ENCODE data around the gene G3BP1.
A peak's percentile ranks its signal among the peaks of the same experiment; 100 is the strongest.
"Not testable (repeated sequence)": the region's sequence is repeated elsewhere in the genome, so short reads cannot be mapped to it uniquely, and the experiment has no call there.

G3BP1 gene

DNA sequence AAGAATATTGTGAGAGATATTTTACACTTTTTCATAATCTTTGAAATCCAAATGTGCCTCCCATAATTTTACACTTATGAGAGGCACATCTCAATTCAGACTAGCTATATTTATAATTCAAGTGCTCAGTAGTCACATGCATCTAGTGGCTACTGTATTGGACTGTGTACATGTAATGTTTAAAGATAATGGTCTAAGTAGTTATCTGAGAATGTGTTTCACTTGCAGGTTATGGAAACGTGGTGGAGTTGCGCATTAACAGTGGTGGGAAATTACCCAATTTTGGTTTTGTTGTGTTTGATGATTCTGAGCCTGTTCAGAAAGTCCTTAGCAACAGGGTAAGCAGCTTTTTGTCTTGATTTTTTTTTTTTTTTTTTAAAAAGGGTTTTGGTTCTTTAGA, 28.8 kb downstream of the G3BP1 start:
- DNase-seq = no peak

DNA sequence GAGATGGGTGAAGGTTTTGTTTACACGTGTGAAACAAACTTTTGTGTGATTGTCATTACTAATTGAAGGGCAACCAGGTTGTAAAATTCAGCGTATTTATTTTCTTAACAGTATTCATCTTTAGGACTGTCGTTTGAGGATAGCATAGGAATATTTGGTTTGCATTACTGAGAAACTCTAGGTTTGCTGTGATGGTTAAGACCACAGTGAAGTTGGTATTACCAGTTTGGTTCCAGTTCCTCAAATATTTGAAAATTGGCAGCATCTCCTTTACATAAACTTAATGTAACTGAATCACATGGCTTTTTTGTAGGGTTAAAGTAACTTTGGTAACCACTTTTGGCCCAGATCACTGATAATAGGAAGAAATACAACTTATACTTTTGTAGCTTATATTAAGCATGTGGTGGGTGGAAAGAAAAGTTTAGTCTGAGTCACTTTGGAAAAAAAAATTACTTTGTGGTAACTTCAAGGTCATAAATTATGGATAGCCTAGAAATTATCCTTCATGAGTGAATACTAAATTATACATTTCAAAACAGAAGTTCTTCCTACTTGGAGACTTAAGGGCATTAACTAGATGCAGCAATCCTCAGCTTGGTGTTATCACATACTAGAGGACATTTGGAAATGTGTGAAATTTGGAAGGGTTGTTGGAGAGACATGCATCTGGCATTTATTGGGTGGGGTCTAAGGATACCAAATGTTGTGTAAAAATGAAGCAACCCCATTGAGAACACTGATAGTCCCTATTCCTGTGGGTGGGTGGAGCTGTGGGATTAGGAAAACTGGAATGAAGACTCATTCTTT, 33.9 kb downstream of the G3BP1 start:
- no peak for DNase-seq

DNA sequence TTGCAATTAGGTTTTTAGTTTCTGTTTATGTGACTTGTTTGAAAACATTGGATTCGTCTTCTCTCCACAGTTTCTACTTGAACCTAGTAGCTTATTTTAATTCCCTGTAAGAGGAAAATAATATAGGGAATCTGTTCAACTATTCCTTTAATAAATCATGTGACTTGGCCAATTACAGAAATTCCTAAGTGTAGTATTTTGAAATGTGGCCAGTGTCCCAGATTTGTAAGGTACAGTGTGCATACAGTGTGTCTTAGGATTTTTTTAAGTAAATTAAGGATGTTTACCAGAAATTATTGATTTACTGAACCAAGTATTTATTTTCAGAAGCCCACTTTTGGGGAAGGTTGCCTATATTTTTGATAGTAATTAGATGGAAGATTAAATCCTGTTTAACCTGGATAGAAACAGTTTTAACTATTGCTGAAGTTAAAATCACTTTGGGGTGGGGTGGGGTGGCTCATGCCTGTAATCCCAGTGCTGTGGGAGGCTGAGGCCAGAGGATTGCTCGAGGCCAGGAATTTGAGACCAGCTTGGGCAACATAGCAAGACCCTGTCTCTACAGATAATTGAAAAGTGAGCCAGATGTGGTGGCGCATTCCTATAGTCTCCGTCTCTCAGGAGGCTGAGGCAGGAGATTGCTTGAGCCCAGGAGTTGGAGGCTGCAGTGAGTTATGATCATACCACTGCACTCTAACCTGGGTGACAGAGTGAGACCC, 36.9 kb downstream of the G3BP1 start:
- DNase-seq = no peak

DNA sequence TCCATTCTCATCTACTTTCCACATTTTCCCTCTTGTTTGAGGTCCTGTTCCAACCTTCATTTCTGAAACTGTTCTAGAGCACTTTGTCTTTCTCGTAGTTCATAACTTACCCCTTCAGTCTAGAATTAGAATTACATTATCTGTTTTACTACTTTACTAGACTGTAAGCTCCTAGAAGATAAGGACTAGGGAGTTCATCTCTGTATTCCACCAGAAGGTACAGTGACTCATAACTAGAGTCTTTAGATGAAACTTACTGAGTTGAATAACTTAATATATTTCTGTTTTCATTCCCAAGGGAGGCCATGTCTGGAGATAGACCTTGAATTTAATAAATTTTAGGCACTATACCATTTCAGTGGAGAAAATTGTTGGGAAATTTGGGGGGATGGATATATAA, 38.7 kb downstream of the G3BP1 start:
- DNase-seq = no peak

DNA sequence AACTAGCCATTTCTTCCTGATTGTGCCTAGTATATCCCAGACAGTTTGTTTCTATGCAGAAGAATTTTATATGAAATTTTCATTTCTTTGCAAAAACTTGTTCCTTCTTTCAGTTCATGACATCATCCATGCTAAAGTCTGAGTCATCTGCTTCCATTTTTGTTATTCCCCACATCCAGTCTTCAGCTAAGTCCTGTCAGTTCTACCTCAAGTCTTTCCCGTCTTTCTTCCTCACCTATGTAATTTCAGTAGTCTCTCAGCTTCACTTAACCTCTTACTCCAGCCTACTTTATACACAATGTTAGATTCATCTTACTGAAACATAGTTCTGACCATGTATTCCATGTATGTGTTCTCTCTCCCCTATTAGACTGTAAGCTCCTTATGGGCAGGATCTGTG, 39.1 kb downstream of the G3BP1 start:
- DNase-seq = no peak

- DNase-seq = no peak
Observed at GRCh38 chr5:151811593-151812321, 40.0 kb downstream of the G3BP1 start.

DNA sequence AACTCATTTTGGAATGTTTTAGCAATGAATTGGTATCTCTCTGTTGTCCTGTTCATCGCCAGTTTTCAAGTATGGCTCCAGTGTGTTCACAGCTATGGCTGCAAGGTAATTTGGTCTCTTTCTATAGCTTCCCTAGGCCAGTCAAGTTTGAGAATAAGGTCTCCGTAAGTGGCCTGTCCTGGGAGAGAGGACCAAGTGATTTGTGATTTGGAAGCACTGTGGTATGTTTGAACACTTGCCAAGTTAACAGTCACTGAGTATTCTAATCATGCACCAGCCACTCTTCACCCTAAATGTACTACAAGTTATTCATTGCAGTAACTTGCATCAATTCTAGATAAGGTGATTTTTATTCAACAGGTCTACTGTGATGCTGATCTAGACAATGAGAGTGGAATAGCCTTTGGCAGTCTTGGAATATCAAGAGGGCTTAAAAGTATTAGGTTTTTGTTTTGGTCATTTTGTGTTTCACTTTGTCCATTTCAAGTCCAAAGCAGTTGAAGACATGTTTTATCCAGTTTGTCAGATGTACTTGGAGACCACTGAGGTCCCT, 41.1 kb downstream of the G3BP1 start:
- no peak for DNase-seq

- DNase-seq = no peak
Observed at GRCh38 chr5:151815051-151815450, 43.3 kb downstream of the G3BP1 start.

DNA sequence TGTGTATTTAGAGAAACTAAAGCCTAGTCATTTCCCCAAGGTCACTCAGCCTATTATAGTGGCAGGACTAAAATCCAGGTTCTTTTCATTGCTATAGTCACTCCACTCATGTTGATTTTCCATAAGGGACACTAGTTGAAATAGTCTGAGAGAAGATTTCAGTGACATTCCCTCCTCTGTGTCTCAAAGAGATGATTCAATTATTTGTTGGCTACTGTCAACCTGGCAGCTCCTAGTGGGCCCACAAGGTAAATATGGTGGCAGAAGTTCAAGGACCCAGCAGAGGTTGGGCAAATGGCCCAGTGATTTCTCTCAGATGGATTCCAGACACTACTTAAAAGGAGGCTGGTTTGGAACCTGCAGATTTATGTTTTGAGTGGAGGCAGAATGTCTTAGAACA, 48.1 kb downstream of the G3BP1 start:
- DNase-seq = no peak

- no peak for DNase-seq
Observed at GRCh38 chr5:151820271-151820670, 48.5 kb downstream of the G3BP1 start.

DNA sequence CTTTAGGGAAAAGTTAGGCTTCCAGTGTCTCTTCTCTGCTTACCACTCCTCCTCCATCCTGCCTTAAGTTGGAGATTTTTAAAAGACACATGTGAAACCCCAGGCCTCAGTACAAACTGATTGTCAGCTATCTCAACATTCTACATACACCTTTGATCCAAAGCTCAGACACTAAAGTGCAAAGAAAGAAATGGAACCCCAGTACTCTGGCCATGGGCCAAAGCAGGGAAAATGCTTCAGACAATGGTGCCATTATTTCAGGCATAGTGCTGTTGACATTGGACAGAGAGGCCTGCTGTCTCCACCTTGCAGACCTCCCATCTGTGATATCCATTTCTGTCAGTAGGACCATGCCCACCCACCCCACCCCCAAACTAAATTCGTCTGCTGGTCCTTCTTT, 49.1 kb downstream of the G3BP1 start:
- DNase-seq = no peak

DNA sequence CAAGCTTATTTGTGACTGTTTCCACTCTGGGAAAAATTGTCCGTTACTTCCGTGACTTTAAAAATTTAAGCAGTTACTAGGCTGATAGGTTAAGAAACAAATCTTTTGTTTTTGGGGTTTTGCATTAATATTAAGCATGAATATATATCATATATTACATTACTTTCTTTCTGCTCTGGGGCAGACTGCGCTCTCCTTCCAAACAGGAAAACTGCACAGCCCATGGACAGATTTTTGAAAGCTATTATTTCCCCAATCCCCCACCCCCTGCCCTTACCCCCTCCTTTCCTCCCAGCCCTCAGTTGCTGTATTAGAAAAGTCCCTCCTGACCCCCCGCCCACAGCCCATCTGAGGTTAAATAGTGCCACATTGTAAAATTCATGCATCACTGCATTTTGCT, 50.4 kb downstream of the G3BP1 start:
- no peak for DNase-seq

DNA sequence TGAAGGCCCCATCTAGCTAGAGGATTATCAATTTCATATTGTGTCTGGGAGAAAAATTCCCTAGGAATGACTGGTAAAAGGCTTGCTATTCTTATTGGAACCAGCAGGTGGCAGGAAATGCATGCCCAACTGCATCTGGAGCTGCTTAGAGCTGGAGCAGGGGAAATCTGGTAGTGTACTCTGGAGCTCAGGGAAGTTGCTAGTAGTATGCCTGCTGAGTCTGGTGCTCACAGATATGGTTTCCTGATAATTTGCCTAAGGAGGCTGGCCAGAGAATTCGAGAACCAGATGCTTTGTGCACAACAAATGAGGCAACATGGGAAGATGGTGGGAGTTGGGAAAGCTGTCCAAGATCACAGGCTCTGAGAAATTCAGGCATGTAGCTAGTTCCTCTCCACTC, 53.7 kb downstream of the G3BP1 start:
- DNase-seq = peak; percentile 2

DNA sequence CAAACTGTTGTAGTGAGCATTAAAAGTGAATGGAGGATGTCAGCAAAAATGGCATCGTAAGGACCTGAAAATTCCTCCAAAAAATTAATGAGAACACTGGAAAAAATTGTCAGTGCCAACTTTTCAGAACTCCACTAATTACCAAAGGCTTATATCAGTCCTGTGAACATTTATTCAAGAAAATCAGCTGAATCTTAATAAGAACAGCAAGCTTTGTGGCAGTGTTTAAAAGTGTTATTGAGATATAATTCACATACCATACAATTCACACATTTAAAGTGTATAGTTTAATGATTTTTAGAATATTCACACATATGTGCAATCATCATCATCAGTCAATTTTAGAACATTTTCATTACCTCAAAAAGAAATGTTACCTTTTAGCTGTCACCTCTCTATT, 57.6 kb downstream of the G3BP1 start:
- no peak for DNase-seq

GRCh38 chr5:151832843-151833242, 61.1 kb downstream of the G3BP1 start:
- not testable (repeated sequence) for DNase-seq

- DNase-seq = no peak
Observed at GRCh38 chr5:151846765-151847164, 75.0 kb downstream of the G3BP1 start.

- DNase-seq = no peak
Observed at GRCh38 chr5:151847871-151848270, 76.1 kb downstream of the G3BP1 start.

DNA sequence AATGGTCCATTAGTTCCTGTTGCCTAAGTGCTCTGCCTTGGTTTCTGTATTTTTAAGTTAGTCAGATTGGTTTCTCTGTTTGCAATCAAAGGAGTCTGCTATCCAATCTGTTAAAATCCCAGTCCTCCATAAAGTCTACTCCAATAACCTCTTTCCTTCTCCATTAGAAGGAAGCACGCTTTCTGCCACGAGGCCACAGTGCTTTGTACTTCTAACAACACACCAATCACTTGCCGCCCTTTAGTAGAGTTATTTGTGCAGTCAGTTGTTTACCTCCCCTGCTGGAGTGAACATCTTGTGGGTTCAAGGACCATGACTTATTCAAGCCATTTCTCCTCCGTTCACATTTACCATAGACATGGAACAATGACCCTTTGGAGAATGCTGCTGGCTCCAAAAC, 83.9 kb downstream of the G3BP1 start:
- DNase-seq = no peak

- DNase-seq = no peak
Observed at GRCh38 chr5:151856861-151857260, 85.1 kb downstream of the G3BP1 start.

DNA sequence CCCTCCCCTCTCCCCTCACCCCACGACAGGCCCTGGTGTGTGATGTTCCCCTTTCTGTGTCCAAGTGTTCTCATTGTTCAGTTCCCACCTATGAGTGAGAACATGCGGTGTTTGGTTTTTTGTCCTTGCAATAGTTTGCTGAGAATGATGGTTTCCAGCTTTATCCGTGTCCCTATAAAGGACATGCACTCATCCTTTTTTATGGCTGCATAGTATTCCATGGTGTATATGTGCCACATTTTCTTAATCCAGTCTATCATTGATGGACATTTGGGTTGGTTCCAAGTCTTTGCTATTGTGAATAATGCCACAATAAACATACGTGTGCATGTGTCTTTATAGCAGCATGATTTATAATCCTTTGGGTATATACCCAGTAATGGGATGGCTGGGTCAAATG, 89.1 kb downstream of the G3BP1 start:
- not testable (repeated sequence) for DNase-seq

All from NCI-H524 treated with DMSO at 0.1 percent for 48 hours (cell line).